GM19468 (cell line): Measurements from ENCODE around the gene ZNF460.

Experiments used
- ATAC-seq: cut with Tn5 transposase; IDR thresholded peaks from one replicate; pipeline ENCODE4 v1.9.1; 2021; ENCODE audit warnings: mild to moderate bottlenecking, moderate library complexity, moderate number of reproducible peaks; ENCODE audit not compliant: unreplicated experiment; ENCODE audit errors: extremely low read depth

The ZNF460 gene

GRCh38 chr19:57279418-57280164, 694 bp upstream of the ZNF460 start:
- ATAC-seq, result peak; percentile 73

DNA sequence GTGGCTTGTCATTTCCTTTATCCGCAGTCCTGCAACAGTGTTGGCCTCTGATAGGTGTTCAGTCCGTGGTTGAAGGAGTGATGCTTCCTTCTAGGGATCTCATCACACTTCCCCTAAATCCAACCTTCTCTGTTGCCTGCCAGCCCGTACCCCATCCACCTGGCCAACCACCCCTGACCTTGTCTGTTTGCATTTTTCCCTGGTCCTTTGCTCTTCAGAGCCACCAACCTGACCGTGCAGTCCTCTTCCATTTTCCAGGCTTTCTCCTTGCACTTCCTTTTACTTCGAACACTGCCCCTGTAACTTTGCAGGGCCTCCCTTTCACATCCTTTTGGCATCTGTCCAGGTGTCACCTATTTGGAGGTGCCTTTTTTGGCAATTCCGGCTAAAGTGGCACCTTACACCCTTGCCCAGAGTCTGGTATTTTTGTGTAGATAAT, 696 bp downstream of the ZNF460 start:
- ATAC-seq, result no peak

- ATAC-seq, result no peak
These were observed 1.8 kb downstream of the ZNF460 start for GRCh38 chr19:57282011-57282643.

DNA sequence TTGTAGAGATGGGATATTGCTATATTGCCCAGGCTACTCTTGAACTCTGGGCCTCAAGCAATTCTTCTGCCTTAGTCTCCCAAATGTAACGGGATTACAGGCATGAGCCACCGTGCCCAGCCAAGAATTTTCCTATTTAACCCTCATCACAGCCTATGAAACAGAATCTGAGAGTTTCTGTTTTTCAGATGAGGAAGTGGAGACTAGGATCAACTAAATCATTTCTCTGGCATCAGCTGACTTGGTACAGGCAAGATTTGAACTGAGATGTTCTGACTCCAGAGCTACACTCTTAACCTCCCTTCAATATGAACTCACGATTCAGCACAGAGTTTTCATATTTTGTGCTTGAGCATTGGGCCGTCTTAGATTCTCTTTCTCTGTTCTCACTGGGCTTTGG, 8.1 kb downstream of the ZNF460 start:
- no peak for ATAC-seq

- no peak for ATAC-seq
These were observed 10.7 kb downstream of the ZNF460 start for GRCh38 chr19:57290970-57291369.

- ATAC-seq, result no peak
These were observed 12.3 kb downstream of the ZNF460 start for GRCh38 chr19:57292547-57292946.

DNA sequence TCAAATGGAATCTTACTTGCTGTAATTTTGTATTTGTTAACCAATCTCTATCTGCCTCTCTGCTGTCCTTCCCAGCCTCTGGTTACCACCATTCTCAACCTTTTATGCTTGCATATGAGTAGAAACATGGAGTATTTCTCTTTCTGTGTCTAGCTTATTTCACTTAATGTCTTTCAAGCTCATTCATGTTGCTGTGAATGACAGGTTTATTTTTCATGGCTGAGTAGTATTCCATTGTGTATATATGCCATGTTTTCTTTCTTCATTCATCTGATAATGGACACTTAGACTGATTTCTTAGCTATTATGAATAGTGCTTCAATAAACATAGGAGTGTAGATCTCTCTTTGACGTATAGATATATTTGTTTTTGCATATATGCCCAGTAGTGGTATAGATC, 13.4 kb downstream of the ZNF460 start:
- ATAC-seq, result no peak

DNA sequence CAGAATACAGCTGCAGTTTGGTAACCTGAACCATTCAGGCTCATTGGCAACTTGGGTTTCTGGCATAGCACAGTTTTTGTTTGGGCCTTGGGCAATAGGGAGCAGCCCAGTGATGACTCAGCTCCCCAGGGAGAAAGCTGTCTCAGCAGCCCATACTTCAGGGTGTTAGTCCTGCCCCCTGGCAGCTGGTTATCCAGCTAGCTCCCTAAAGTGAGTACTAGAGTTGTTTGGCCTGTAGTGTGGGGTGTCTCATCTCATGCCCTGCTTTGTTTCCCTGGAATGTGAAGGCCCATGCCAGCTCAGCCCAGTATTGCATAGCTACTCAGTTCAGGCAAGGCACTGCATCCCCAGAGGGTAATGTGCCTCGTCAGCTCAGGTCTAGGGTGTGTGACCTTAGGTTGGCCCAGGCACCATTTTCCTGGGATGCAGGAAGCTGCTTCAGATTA, 21.8 kb downstream of the ZNF460 start:
- no peak for ATAC-seq

- ATAC-seq, result no peak
These were observed 22.6 kb downstream of the ZNF460 start for GRCh38 chr19:57302727-57303401.

DNA sequence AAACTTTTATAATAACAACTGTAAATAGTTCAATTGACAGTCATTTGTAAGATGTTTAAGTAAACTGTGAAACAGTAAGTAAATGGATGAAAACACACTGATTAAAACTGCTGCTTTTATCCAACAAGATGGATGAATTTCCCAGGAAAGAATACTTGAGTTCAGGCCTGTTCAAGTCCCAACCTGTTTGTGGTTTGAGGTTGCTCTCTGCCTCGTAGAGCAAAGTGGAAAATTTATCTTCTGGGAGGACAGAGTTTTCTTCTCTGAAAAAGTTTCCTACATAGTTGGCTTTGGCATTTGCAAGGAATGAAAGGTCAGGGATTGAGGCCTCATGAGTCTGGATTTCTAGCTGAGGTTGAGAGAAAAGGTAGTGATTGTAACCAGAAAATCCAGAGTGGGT, 24.8 kb downstream of the ZNF460 start:
- ATAC-seq, result no peak

- ATAC-seq, result no peak
These were observed 28.2 kb downstream of the ZNF460 start for GRCh38 chr19:57308514-57308913.

DNA sequence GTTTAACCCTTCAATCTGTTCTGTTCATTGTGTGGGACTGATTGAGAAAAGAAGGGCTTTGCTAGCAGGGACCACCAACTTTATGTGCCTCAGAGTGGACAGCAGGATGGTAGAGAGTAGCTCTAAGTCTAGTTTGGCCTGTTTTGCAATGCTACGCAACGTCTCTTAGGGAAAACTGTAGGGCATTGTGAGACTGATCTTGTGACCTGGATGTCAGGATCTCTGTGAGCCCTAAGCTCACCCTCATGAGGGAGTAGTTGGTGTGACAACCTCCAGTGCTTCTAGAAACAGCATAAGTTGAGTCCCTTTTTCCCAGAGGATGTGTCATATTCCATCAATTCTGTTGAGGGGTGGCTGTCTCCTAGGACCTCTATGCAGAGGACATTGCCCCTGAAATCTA, 30.5 kb downstream of the ZNF460 start:
- ATAC-seq, result no peak

- no peak for ATAC-seq
These were observed 33.9 kb downstream of the ZNF460 start for GRCh38 chr19:57314146-57314545.

DNA sequence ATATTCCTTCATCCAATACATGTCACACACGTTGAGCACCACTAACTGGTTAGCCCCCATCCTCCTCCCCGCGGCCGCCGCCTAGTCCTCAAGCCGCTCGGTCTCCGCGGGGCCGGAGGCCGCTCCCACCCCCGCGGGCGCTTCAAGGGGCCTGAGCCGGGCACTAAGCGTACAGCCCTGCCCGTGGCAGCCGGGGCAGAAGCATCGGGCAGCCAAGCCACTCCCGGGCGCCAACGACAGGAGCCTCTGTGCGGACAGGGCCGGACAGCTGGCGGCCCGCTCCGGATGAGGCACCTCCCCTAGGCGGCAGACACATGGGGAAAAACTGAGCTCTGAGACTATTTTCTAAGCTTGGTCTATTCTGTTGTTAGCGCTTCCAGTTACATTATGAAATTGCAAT, 37.2 kb downstream of the ZNF460 start:
- no peak for ATAC-seq

DNA sequence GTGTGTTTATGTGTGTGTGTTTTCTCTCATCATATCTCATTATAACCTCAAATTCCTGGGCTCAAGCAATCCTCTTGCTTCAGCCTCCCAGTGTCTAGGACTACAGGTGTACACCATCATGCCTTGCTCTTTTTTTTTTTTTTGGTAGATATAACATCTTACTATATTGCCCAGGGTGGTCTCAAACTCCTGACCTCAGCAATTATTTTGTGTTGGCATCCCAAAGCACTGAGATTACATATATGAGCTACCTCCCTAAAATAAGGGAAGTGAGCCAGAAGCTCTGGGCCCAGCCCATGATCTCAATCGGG, 39.5 kb downstream of the ZNF460 start:
- ATAC-seq, result no peak

DNA sequence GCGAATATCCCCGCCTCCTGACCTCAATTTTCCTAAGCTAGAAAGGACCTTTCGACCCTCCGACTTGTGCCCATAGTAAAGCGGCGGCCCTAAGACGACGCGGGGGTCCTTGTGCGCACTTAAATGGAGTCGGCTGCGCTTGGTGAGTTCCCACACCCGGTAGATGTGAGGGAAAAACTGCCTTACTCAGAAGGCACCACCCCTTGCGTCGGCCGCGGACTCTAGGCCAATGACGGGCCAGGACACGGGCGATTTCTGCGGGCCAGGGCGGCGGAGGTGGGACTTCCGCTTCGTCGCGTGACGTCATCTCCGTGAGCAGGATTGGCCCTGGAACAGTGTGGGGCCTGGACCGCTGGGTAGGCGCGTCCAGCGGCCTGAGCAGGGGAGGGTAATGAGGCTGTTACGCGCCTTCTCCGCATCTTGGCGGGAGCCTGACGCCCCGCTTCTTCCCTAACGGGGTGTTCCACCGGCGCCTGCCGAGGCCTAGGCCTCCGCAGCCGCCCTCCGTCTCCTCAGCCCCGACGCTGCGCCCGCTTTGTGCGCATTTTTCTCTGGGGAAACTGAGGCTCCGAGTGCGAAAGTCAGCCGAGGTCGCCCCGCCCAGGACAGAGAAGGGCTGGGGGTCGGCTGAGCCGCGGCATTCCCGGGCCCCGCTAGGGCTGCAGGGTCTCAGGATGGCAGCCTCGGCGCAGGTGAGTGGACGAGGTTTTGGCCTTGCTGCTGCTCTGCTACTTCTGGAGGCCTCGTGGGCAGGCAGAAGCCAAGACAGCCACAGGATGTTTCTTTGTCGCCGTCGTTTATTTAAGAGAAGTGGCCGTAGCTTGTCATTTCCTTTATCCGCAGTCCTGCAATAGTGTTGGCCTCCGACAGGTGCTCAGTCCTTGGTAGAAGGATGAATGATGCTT, 40.1 kb downstream of the ZNF460 start, which contains the start of gene ZNF543:
Gene ZNF543, plus strand, starts transcription at position 293 of the 905 bp plus-strand sequence. Its CDS starts 382 bp downstream, at position 675.
- ATAC-seq, result peak; percentile 88

- no peak for ATAC-seq
These were observed 40.8 kb downstream of the ZNF460 start for GRCh38 chr19:57321116-57321515.

GRCh38 chr19:57321751-57322150, 41.5 kb downstream of the ZNF460 start:
- no peak for ATAC-seq

- ATAC-seq, result no peak
These were observed 44.7 kb downstream of the ZNF460 start for GRCh38 chr19:57324992-57325391.

DNA sequence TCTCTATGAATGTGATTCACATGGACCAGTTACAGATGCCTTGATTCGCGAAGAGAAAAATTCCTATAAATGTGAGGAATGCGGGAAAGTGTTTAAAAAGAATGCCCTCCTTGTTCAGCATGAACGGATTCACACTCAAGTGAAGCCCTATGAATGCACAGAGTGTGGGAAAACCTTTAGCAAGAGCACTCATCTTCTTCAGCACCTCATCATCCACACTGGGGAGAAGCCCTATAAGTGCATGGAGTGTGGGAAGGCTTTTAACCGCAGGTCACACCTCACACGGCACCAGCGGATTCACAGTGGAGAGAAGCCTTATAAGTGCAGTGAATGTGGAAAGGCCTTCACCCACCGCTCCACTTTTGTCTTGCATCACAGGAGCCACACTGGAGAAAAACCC, 47.7 kb downstream of the ZNF460 start:
- no peak for ATAC-seq
